GM18526 (cell line): Measurements from ENCODE around the gene AKNA.

Experiments used
- POLR2A ChIP-seq: IDR thresholded peaks from 3 replicates; pipeline ENCODE4 v1.6.1; 2011; ENCODE audit not compliant: insufficient read length; ENCODE audit errors: extremely low read depth

The AKNA gene

GRCh38 chr9:114288193-114289091 is 99.3 kb downstream of the AKNA start:
- no peak for TF ChIP-seq POLR2A

GRCh38 chr9:114287763-114288192 is 100.0 kb downstream of the AKNA start:
- TF ChIP-seq POLR2A = no peak

- no peak for TF ChIP-seq POLR2A
Observed at GRCh38 chr9:114287001-114287762, 100.6 kb downstream of the AKNA start.

- no peak for TF ChIP-seq POLR2A
Observed at GRCh38 chr9:114286146-114286679, 101.6 kb downstream of the AKNA start.

- TF ChIP-seq POLR2A = no peak
Observed at GRCh38 chr9:114285166-114285867, 102.5 kb downstream of the AKNA start.

- no peak for TF ChIP-seq POLR2A
Observed at GRCh38 chr9:114284316-114285060, 103.3 kb downstream of the AKNA start.
